Gastrocnemius medialis (tissue), 4 donors: ENCODE results near the gene DNAJB11. TPM values are rescaled to one million over a fixed set of nuclear protein-coding genes. Genes with fewer than 3 reads are reported as not detected.
"Not testable (repeated sequence)": the region's sequence is repeated elsewhere in the genome, so short reads cannot be mapped to it uniquely, and the experiment has no call there.

Source experiments
- ATAC-seq, 2 donors: fragments of 150-250 bp; one replicate each; pipeline ENCODE4 v1.9.1; 2016
- DNase-seq, 2 donors: peaks; one replicate each; pipeline ENCODE4 v3.0.0-alpha.2; 2019
- H3K27ac ChIP-seq, 4 donors: fragments of 200-600 bp; sonication (generic); 1 replicate in 1 of 4; 2 replicates in 3 of 4; pipeline ENCODE4 v1.5.1; 2016 to 2018; ENCODE audit warnings: mild to moderate bottlenecking in 2 of 4, moderate library complexity in 1 of 4
- H3K27me3 ChIP-seq, 3 donors: fragments of 200-600 bp; sonication (generic) in 2 of 3; 1 replicate in 1 of 3; 2 replicates in 2 of 3; pipeline versions ENCODE4 v1.5.1 to v1.6.0; 2016 to 2019; ENCODE audit warnings: mild to moderate bottlenecking in 1 of 3, moderate library complexity in 1 of 3
- H3K36me3 ChIP-seq, 2 donors: fragments of 200-600 bp; sonication (generic) in 1 of 2; one replicate each; pipeline ENCODE4 v1.5.1; 2017 to 2018
- H3K4me1 ChIP-seq, 2 donors: fragments of 200-600 bp; sonication (generic) in 1 of 2; one replicate each; pipeline ENCODE4 v1.5.1; 2016 to 2017; ENCODE audit warnings: mild to moderate bottlenecking in 2 of 2
- H3K4me3 ChIP-seq, 4 donors: fragments of 200-600 bp; sonication (generic) in 3 of 4; 1 replicate in 1 of 4; 2 replicates in 3 of 4; pipeline ENCODE4 v1.5.1; 2016 to 2019; ENCODE audit warnings: mild to moderate bottlenecking in 2 of 4
- H3K9me3 ChIP-seq, 3 donors: fragments of 200-600 bp; sonication (generic) in 2 of 3; 1 replicate in 1 of 3; 2 replicates in 2 of 3; pipeline ENCODE4 v1.5.1; 2016 to 2019
- CTCF ChIP-seq, 5 experiments: fragments of 450-650 bp in 3 of 5; fragments of 200-600 bp in 2 of 5; sonication (generic) in 2 of 5; IDR thresholded peaks in 4 of 5; conservative IDR thresholded peaks in 1 of 5; 1 replicate in 4 of 5; 2 replicates in 1 of 5; pipeline ENCODE4 v1.5.1; 2016 to 2019; ENCODE audit warnings: antibody characterized with exemption in 5 of 5, mild to moderate bottlenecking in 3 of 5, moderate library complexity in 3 of 5
- POLR2A ChIP-seq, 2 donors: fragments of 450-650 bp; IDR thresholded peaks; one replicate each; pipeline ENCODE4 v1.6.1; 2017; ENCODE audit warnings: antibody characterized with exemption in 2 of 2, mild to moderate bottlenecking in 2 of 2, moderate library complexity in 2 of 2
- in situ Hi-C, 4 donors: fragments of 200-750 bp; cut with MboI; loops; one replicate each; pipeline versions ENCODE4 v1.15.0 to v1.8.0; 2017; ENCODE audit warnings: low sequenced_read_pairs in 4 of 4
- intact Hi-C: fragments of 100-400 bp; cut with DNase I; formaldehyde crosslinking; loops from one replicate; pipeline ENCODE4 v1.15.1; 2023; ENCODE audit warnings: low total_unique reads
- total RNA-seq, 4 donors: library from RNA; depleted of rRNA; stranded (reverse); fragments of >200 nt; gene quantifications; one replicate each; pipeline versions ENCODE4 v1.1.0 to v1.2.3, GENCODE V29; 2016

The DNAJB11 gene
- total RNA-seq, 4 donors from 2014 or later = 15.1 to 24.7 (median 23.0) TPM

- TF ChIP-seq POLR2A (IDR thresholded peaks at IDR 0.05) (no peak), CTCF (IDR thresholded peaks at IDR 0.05 in 4 of 5, conservative IDR thresholded peaks at IDR 0.05 in 1 of 5) (no peak)
- H3K36me3 ChIP-seq = peaks cover 0 to 95% of the 10 kb centered on the region in 2 donors
- in situ Hi-C loops = no loop called here
These were observed 10.3 kb downstream of the DNAJB11 start for GRCh38 chr3:186580785-186581184.

GRCh38 chr3:186582541-186582940, 12.0 kb downstream of the DNAJB11 start:
- H3K36me3 ChIP-seq = peaks cover 0 to 80% of the 10 kb centered on the region in 2 donors
- no peak overlapping the region for H3K4me3 ChIP-seq
- H3K4me1 ChIP-seq = no peaks in the 10 kb centered on the region
- DNase-seq (no peak), ATAC-seq (no peak)
- H3K27ac ChIP-seq = no peak overlapping the region
- in situ Hi-C loops = no loop called here
- TF ChIP-seq CTCF (IDR thresholded peaks at IDR 0.05 in 4 of 5, conservative IDR thresholded peaks at IDR 0.05 in 1 of 5) (no peak), POLR2A (IDR thresholded peaks at IDR 0.05) (no peak)
- intact Hi-C loops = no loop called here
- H3K9me3 ChIP-seq = no peaks in the 10 kb centered on the region
- H3K27me3 ChIP-seq = no peaks in the 10 kb centered on the region

More at GRCh38 chr3:186580785-186581184, 10.3 kb downstream of the DNAJB11 start:
- Histone ChIP-seq H3K9me3 (no peaks in the 10 kb centered on the region), H3K27ac (no peak overlapping the region), H3K4me3 (no peak overlapping the region), H3K4me1 (no peaks in the 10 kb centered on the region), H3K27me3 (no peaks in the 10 kb centered on the region)
- intact Hi-C loops = no loop called here
- DNase-seq (no peak), ATAC-seq (no peak)

- H3K9me3 ChIP-seq = no peaks in the 10 kb centered on the region
- intact Hi-C loops (no loop called here), in situ Hi-C loops (no loop called here)
- no peak overlapping the region for H3K27ac ChIP-seq
- H3K36me3 ChIP-seq = peaks cover 0 to 69% of the 10 kb centered on the region in 2 donors
- no peak overlapping the region for H3K4me3 ChIP-seq
- no peaks in the 10 kb centered on the region for H3K4me1 ChIP-seq
- H3K27me3 ChIP-seq = no peaks in the 10 kb centered on the region
- no peak for ATAC-seq
- no peak for TF ChIP-seq CTCF (IDR thresholded peaks at IDR 0.05 in 4 of 5, conservative IDR thresholded peaks at IDR 0.05 in 1 of 5)
- TF ChIP-seq POLR2A (IDR thresholded peaks at IDR 0.05) = no peak
- DNase-seq = no peak
These were observed 13.3 kb downstream of the DNAJB11 start for GRCh38 chr3:186583831-186584230.

GRCh38 chr3:186586245-186586644, 15.7 kb downstream of the DNAJB11 start:
- H3K4me1 ChIP-seq, ATAC-seq, in situ Hi-C loops, H3K9me3 ChIP-seq, DNase-seq, H3K27ac ChIP-seq, H3K27me3 ChIP-seq, H3K4me3 ChIP-seq, intact Hi-C loops: not testable (repeated sequence)
- peaks cover 0 to 49% of the 10 kb centered on the region in 2 donors for H3K36me3 ChIP-seq

GRCh38 chr3:186587183-186587582, 16.7 kb downstream of the DNAJB11 start:
- no peaks in the 10 kb centered on the region for H3K27me3 ChIP-seq
- no peak overlapping the region for H3K4me3 ChIP-seq
- H3K9me3 ChIP-seq = no peaks in the 10 kb centered on the region
- in situ Hi-C loops = no loop called here
- DNase-seq = no peak
- no peak for ATAC-seq
- H3K4me1 ChIP-seq = no peaks in the 10 kb centered on the region
- H3K27ac ChIP-seq = no peak overlapping the region
- TF ChIP-seq POLR2A (IDR thresholded peaks at IDR 0.05) = no peak
- no peak for TF ChIP-seq CTCF (IDR thresholded peaks at IDR 0.05 in 4 of 5, conservative IDR thresholded peaks at IDR 0.05 in 1 of 5)
- peaks cover 0 to 39% of the 10 kb centered on the region in 2 donors for H3K36me3 ChIP-seq
- intact Hi-C loops = no loop called here
